GM18502 (cell line): ENCODE measurements around the gene TGFBR3.

Experiments used
- ATAC-seq: cut with Tn5 transposase; IDR thresholded peaks from one replicate; pipeline ENCODE4 v1.9.1; 2021; ENCODE audit warnings: mild to moderate bottlenecking; ENCODE audit not compliant: unreplicated experiment, poor library complexity

TGFBR3 gene

GRCh38 chr1:91724644-91725043, 161.3 kb downstream of the TGFBR3 start:
- no peak for ATAC-seq

- ATAC-seq, result no peak
Measured at GRCh38 chr1:91724231-91724630, 161.7 kb downstream of the TGFBR3 start.

GRCh38 chr1:91720044-91720443, 165.9 kb downstream of the TGFBR3 start:
- ATAC-seq, result no peak

- ATAC-seq, result no peak
Measured at GRCh38 chr1:91718877-91719276, 167.1 kb downstream of the TGFBR3 start.

GRCh38 chr1:91718368-91718767, 167.6 kb downstream of the TGFBR3 start:
- ATAC-seq, result no peak

- ATAC-seq, result no peak
Measured at GRCh38 chr1:91717839-91718238, 168.1 kb downstream of the TGFBR3 start.

GRCh38 chr1:91716339-91716738, 169.6 kb downstream of the TGFBR3 start:
- ATAC-seq, result no peak

- ATAC-seq, result no peak
Measured at GRCh38 chr1:91715416-91716000, 170.4 kb downstream of the TGFBR3 start.

- no peak for ATAC-seq
Measured at GRCh38 chr1:91714867-91715381, 171.0 kb downstream of the TGFBR3 start.

- peak; percentile 81 for ATAC-seq
Measured at GRCh38 chr1:91712981-91713841, 172.7 kb downstream of the TGFBR3 start.

- no peak for ATAC-seq
Measured at GRCh38 chr1:91712393-91712792, 173.6 kb downstream of the TGFBR3 start.

GRCh38 chr1:91711504-91712247, 174.3 kb downstream of the TGFBR3 start:
- no peak for ATAC-seq

GRCh38 chr1:91710261-91710660, 175.7 kb downstream of the TGFBR3 start:
- ATAC-seq, result no peak

GRCh38 chr1:91708691-91709090, 177.3 kb downstream of the TGFBR3 start:
- ATAC-seq, result no peak

GRCh38 chr1:91707890-91708218, 178.1 kb downstream of the TGFBR3 start:
- ATAC-seq, result no peak

GRCh38 chr1:91707114-91707889, 178.6 kb downstream of the TGFBR3 start:
- no peak for ATAC-seq

GRCh38 chr1:91706140-91706957, 179.6 kb downstream of the TGFBR3 start:
- ATAC-seq, result no peak

GRCh38 chr1:91704746-91705145, 181.2 kb downstream of the TGFBR3 start:
- ATAC-seq, result no peak

- no peak for ATAC-seq
Measured at GRCh38 chr1:91703095-91703494, 182.9 kb downstream of the TGFBR3 start.

GRCh38 chr1:91701472-91701869, 184.5 kb downstream of the TGFBR3 start:
- ATAC-seq, result no peak
